ENCODE data around the gene MORC4.
A peak's percentile ranks its signal among the peaks of the same experiment; 100 is the strongest.
"Not testable (repeated sequence)": the region's sequence is repeated elsewhere in the genome, so short reads cannot be mapped to it uniquely, and the experiment has no call there.

MORC4 gene

GRCh38 chrX:107000013-107000515, at the start of gene MORC4:
Gene MORC4 (minus strand): TSS chrX:107000212. CDS start chrX:106999969, 243 bp downstream.
- peak; percentile 2 to 37 for DNase-seq

GRCh38 chrX:107047622-107048021, 47.6 kb upstream of the MORC4 start:
- DNase-seq: no peak

GRCh38 chrX:107029752-107030151, 29.7 kb upstream of the MORC4 start:
- no peak for DNase-seq

DNA sequence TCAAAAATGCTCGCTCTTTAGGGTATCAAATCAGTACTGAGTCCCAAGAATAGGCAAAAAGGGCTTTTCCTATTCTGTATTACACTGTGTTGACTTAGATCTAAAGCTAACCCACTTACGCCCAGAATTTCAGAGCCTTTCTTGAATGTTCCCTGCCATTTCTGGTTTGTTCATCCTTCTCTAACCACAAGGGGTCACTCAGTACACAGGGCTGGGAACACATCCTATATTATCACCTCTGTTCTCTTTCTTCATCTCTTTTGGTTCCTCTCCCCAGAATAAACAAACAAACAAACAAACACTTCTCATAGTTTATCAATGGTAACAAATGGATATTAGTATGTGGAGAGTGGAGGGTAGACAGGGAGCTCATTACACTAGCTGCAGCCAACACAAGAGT, 25.5 kb upstream of the MORC4 start:
- no peak for DNase-seq

DNA sequence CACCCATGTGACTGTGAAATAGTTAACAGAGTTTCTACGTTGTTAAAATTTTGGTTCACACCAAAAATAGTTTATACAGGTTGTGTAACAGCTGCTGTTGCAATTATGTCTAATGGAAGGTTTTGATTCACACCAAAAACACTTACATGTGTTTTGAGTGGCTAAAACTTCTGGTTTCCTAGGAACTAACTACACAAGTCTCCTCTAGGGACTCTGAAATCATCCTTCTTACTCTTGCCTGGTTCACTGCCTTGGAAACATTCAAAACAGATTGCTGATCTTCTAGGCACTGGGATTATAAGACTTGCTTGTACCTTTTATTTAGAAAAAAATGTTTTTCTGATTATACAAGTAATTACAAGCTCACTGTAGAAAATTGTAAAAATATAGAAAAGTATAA, 14.9 kb upstream of the MORC4 start:
- no peak for DNase-seq

DNA sequence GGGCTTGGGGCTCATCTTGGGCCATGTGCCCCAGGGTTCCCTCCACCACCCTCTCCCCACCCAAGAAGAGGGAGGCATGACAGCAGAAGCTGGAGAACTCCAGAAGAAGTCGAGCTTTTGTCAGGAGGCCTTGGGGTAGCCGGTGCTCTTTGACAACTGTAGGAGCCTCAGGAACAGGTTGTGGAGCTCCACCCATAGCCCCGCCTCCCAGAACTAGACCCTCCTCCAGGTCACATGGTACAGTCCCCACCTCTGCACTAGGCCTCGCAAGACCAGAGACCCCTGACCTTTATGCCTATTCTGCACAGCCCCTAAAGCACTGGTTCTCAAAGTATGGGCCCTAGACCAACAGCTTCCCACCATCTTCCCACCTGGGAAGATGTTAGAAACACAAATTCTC, 8.0 kb upstream of the MORC4 start:
- DNase-seq: no peak

GRCh38 chrX:106999002-106999975, 723 bp downstream of the MORC4 start:
- peak in 1 of 2 experiments; percentile 12 for DNase-seq

DNA sequence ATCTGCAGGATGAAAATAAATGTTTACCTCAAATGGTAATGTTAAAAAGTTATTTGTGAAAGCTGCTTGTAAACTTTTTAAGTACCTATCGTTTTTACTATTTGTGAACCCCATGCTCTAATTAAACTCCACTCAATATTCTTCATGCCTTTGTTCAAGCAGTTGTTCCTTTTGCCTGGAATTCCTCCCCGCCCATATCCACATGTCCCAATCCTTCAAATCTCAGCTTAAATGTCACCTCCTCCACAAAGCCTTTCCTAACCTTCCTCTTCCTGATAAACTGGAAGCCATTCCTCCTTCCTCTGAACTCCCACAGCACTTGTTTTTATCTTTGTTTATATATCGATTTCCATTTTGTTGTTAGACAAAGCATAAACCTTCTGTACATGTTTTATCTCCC, 2.4 kb downstream of the MORC4 start:
- no peak for DNase-seq

- no peak for DNase-seq
Observed at GRCh38 chrX:106995678-106996077, 4.3 kb downstream of the MORC4 start.

DNA sequence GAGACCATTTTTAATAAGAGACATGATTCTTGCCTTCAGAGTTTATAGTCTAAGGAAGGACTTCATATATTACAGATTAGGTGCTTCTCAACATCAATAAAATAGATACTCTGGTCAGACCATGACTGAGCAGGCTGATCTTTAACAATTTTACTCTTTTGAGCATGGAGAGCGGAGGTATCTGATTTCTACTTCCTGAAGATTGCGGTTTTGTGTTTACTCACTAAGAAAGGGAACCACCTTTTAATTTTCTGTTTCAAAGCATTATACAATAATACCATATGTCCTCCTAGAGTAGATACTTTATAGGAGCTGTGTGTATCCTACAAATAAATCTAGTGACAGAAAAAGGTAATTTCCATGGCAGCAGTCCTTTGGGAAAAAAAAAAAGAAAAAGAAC, 12.5 kb downstream of the MORC4 start:
- DNase-seq: no peak

DNA sequence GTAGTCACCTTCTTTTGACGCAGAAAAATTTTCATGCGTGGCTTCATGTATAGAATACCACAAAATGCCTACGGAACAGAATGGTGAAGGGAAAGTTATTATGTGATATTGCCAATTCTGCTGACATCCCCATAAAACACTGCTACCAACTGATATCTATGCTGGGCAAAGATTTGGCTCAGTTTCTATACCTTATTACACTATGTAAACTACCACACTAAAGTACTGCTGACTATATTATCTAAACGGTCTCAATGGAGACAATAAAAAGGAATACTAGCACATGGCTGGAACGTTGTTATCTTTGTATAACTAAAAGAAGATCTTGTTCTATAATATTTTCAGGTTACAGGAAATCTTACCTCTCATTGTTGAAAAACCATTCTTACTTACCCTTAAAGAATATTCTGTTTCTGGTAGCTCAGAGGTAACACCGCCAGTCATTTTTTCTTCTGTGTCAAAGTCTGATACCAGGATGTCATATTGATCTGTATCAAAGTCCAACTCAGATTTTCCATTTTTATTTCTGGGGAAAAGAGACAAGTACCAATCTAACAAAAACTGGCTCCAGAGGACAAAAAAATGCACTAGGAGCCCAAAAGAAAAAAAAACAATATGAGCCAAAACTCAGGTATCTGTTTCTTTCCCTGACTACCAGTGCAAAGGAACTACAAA, 18.9 kb downstream of the MORC4 start:
- DNase-seq: no peak

DNA sequence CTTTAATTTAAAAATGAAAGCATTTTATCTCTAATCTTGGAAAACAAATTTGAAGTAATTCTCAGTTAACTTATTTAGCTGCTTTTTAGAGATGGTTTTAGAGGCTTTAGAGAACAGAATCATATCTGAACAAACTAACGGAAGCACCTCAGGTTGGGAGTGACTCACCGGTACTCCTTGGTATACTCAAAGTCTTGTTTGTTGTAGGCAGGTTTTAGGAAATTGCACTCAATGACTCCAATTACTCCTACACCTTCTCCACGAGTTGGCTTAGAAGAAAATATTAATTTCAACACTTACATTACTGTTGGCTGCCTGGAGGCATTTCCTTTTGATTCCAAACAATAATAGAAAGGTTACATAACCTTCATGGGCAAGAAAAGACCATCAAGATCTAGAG, 23.6 kb downstream of the MORC4 start:
- no peak for DNase-seq

- no peak for DNase-seq
Observed at GRCh38 chrX:106973433-106974149, 26.4 kb downstream of the MORC4 start.

DNA sequence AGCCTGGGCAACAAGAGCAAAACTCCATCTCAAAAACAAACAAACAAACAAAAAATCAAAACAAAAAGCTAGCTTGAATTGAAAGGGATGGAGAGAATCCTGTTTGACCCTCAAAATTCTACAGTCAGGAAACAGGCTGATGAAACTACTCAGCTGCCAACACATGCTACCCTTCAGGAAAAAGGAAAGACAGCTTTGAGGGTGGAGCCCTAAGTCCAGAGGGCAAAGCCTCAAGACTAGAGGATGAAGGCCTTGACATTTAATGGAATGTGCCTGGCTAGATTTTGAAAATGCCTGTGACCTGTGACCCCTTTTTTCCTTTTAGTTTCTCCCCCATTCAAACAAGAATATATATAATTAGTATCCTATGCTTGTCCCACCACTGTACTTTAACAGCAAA, 27.1 kb downstream of the MORC4 start:
- no peak for DNase-seq

- DNase-seq: not testable (repeated sequence)
Observed at GRCh38 chrX:106966547-106966946, 33.5 kb downstream of the MORC4 start.

DNA sequence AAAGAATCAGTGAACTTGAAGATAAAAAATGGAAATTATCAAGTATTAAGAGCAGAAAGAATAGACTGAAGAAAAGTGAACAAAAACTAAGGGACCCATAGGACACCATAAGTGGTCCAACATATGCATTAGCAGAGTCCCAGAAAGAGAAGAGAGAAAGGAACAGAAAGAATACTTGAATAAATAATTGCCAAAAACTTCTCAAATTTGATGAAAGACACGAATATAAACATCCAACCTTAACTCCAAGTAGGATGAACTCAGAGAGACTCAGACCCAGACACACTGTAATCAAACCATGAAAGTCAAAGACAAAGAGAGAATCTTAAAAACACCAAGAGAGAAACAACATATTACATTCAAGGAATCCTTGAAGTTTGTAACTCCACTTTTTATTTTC, 35.7 kb downstream of the MORC4 start:
- DNase-seq: no peak

GRCh38 chrX:106963111-106963510, 36.9 kb downstream of the MORC4 start:
- DNase-seq: no peak

- no peak for DNase-seq
Observed at GRCh38 chrX:106959901-106960300, 40.1 kb downstream of the MORC4 start.

DNA sequence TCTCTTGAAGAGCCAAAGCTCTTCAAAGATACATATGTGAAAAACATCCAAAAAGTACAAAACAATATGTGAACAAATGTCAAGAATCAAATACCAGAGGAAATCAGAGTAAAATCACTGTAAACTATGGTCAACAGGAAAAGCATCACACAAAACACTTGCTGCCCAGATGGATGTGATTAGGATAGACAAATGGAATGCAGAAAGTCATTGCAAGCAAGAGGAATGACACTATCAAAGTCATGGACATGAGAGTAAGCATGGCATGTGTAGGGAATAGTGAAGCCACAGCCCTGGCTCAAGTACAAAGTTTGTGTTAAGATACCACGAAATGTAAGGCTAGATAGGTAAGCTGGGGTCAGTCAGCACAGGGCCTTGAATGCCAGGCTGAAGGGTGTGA, 42.2 kb downstream of the MORC4 start:
- no peak for DNase-seq

GRCh38 chrX:106955004-106955772, 44.8 kb downstream of the MORC4 start:
- no peak for DNase-seq

DNA sequence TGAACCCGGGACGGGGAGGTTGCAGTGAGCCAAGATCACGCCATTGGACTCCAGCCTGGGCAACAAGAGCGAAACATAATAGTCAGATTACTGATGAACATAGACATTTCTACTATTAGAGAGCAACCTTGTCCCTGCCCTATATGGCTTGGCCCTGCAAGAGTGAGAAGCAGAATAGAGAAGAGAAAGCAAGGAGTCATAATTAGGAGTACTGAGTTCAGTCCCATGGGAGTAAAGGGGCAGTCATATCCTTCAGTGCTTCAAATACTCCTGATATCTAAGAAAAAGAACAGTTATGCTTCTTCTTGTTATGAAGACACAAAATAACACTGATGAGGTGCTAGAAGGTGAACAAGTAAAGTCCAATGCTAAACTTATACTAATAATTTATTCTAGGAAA, 46.0 kb downstream of the MORC4 start:
- DNase-seq: no peak

- no peak for DNase-seq
Observed at GRCh38 chrX:106952988-106953387, 47.0 kb downstream of the MORC4 start.

Data from cerebellar nuclear complex (tissue), 1 donor.